ENCODE results near the gene GPC1. TPM values are rescaled to one million over a fixed set of nuclear protein-coding genes. Genes with fewer than 3 reads are reported as not detected.

The GPC1 gene
- total and polyA plus RNA-seq, 2 of the 13 experiments (the other 11 are each of a cell fraction or from before 2014, with no cell fraction given) = 4.0 to 5.5 TPM

- no TSS peak for BruUV-seq (replicated peaks)
- ChIA-PET CTCF (ENCODE audit: low intra/inter-chr PET ratio, low total read pairs) (no interaction called here), POLR2A (no interaction called here)
- TF ChIP-seq PHF8 (CRISPR knock-in tag; IDR thresholded peaks at IDR 0.05) (no peak), STAG1 (CRISPR knock-in tag; IDR thresholded peaks at IDR 0.05) (no peak), GMEB1 (CRISPR knock-in tag; IDR thresholded peaks at IDR 0.05; ENCODE audit: borderline replicate concordance) (no peak), ZNF513 (CRISPR knock-in tag; conservative IDR thresholded peaks at IDR 0.05) (no peak), PBX2 (CRISPR knock-in tag; IDR thresholded peaks at IDR 0.05) (no peak), ZNF292 (CRISPR knock-in tag; IDR thresholded peaks at IDR 0.05; ENCODE audit: borderline replicate concordance, low read depth) (no peak), MEIS1 (CRISPR knock-in tag; IDR thresholded peaks at IDR 0.05; ENCODE audit: borderline replicate concordance) (no peak)
- DNase-seq (ENCODE audit: low spot score) (no peak), FAIRE-seq (no peak), ATAC-seq (no peak)
- Histone ChIP-seq H3K79me2 (ENCODE audit: insufficient read depth, low read length) (no peaks in the 10 kb centered on the region), H4K20me1 (ENCODE audit: insufficient read depth, low read length) (no peaks in the 10 kb centered on the region; the same call in 1 of the 2 replicates), H3K4me1 (ENCODE audit: insufficient read depth, low read length) (no peaks in the 10 kb centered on the region), H3K4me3 (replicated peaks in 1 of 3; ENCODE audit: insufficient read depth in 1 of 3, low read depth in 2 of 3, low read length in 3 of 3) (no peak overlapping the region), H3K27me3 (ENCODE audit: control insufficient read depth in 1 of 2, insufficient read depth in 2 of 2, low read length in 2 of 2) (no peaks in the 10 kb centered on the region), H3K36me3 (replicated peaks in 1 of 2; ENCODE audit: control insufficient read depth in 1 of 2, insufficient read depth in 2 of 2, low read length in 2 of 2) (peaks cover 6 to 10% of the 10 kb centered on the region in 2 experiments; a peak in 3 of 5 replicates), H3K27ac (ENCODE audit: extremely low read length, insufficient read depth, low read length) (no peak overlapping the region), H3K4me2 (ENCODE audit: low read depth, low read length) (no peak overlapping the region), H2AFZ (ENCODE audit: low read length) (no peak overlapping the region), H3K9ac (ENCODE audit: insufficient read depth, low read depth, low read length) (no peak overlapping the region), H3K9me3 (ENCODE audit: low read length) (no peaks in the 10 kb centered on the region)
- WGBS (ENCODE audit: low lambda C conversion rate) = 98% methylated on average over 12 of the region's 12 CpGs
- intact Hi-C loops (cut with micrococcal nuclease; ENCODE audit: unreplicated experiment) (loop anchor here (10.0 kb wide), 1 partner anchor 134 kb away; no protein-coding TSS in a partner anchor), in situ Hi-C loops (cut with HindIII; ENCODE audit: extremely low pct_ligation_motif_present, low pct_unique_long_range_greater_than_20kb) (no loop called here)
Observed at GRCh38 chr2:240510513-240511210, 75.2 kb downstream of the GPC1 start.
